Loucy (cell line): ENCODE data around the gene STIM1.

Experiments used
- EZH2phosphoT487 ChIP-seq: fragments of 200-600 bp; IDR thresholded peaks from 2 replicates; pipeline ENCODE4 v1.6.1; 2018; ENCODE audit warnings: antibody characterized with exemption, mild to moderate bottlenecking, moderate library complexity, borderline replicate concordance
- TF ChIP-seq, protein P1 (sequence below): fragments of 200-600 bp; sonication (generic); conservative IDR thresholded peaks from 2 replicates; pipeline ENCODE4 v1.5.1; 2014; ENCODE audit warnings: mild to moderate bottlenecking, antibody characterized with exemption, low read length

DNA sequence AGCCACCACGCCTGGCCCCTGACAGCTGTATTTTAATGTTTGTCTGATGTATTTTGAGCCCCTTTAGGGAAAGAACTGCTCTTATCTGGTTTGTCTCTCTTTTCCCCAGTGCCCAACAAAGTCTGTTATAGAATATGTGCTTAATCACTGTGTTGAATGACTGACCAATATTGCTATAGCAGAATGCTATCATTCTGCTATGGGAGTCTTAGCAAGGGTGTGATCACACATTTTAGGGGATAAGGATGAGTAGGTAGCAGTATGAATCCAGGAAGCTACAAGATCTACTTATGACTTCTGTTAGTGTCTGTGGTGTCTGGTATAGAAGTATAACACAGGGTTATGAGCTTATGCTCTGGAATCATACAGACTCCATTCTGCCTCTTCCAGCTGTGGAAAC is 121.6 kb downstream of the STIM1 start:
- TF ChIP-seq, protein P1, sequence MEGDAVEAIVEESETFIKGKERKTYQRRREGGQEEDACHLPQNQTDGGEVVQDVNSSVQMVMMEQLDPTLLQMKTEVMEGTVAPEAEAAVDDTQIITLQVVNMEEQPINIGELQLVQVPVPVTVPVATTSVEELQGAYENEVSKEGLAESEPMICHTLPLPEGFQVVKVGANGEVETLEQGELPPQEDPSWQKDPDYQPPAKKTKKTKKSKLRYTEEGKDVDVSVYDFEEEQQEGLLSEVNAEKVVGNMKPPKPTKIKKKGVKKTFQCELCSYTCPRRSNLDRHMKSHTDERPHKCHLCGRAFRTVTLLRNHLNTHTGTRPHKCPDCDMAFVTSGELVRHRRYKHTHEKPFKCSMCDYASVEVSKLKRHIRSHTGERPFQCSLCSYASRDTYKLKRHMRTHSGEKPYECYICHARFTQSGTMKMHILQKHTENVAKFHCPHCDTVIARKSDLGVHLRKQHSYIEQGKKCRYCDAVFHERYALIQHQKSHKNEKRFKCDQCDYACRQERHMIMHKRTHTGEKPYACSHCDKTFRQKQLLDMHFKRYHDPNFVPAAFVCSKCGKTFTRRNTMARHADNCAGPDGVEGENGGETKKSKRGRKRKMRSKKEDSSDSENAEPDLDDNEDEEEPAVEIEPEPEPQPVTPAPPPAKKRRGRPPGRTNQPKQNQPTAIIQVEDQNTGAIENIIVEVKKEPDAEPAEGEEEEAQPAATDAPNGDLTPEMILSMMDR, result no peak
- TF ChIP-seq EZH2phosphoT487, result no peak
